ENCODE results near the gene MARVELD1. TPM values are rescaled to one million over a fixed set of nuclear protein-coding genes. Genes with fewer than 3 reads are reported as not detected.

The MARVELD1 gene
- total and polyA plus RNA-seq, 9 donors: 16.2 to 58.5 (median 40.2) TPM

DNA sequence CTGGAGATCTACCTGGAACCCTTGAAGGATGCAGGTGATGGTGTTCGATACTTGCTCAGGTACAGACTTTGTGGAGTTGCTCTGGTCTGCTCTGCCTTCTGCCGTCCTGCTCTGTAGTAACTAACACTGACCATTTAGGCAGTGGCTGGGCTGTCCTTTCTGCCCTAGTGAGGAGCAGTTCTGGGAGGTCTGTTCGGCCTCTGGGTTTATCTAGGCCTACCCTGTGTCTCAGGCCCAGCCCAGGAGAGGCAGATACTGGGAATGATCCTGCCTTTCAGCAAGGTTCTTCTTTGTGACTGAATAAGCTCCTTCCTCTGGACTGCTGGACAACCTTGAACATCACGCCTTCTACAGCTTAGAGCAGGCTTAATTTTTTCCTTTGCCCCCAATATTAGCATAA is 25.1 kb downstream of the MARVELD1 start:
- WGBS, 3 donors: 92 to 94% (median 92%) methylated on average over 4 of the region's 4 CpGs
- TF ChIP-seq EP300 (IDR thresholded peaks at IDR 0.05): no peak
- no peak for TF ChIP-seq POLR2A (IDR thresholded peaks at IDR 0.05)
- no peak for TF ChIP-seq CTCF (IDR thresholded peaks at IDR 0.05)
- Histone ChIP-seq H3K27me3 (no peaks in the 10 kb centered on the region), H3K9me3 (no peaks in the 10 kb centered on the region), H3K4me3 (no peak overlapping the region), H3K27ac (no peak overlapping the region), H3K4me1 (ENCODE audit: insufficient read depth) (peaks cover 4% of the 10 kb centered on the region), H3K36me3 (no peaks in the 10 kb centered on the region)
- intact Hi-C loops (cut with DNase I): loop anchor here in 1 of 4 donors (10.0 kb wide), 1 partner anchor 64 kb away; no protein-coding TSS in a partner anchor
- DNase-seq: peak in 1 of 5 donors; percentile 25

DNA sequence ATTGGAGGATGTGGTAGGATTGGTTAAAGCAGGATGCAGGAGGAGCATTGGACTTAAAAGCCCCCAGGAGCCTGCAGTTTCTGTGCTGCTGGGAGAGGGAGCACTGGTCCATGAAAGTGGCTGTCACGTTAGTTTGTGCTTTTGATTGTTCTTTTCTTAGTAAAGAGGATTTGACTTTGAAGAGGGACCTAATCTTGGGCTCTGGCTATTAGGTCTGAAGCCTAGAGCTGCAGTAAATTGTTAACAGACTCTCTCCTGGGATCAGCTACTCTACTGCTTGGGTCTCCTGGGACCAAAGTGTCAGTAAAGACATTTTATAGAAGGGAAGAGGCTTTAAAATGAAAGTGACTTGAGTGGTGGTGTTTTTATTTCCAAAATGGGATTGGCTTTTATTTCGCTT is 27.1 kb downstream of the MARVELD1 start:
- H3K4me1 ChIP-seq (ENCODE audit: insufficient read depth): peaks cover 5% of the 10 kb centered on the region
- WGBS, 3 donors: 93 to 97% (median 96%) methylated on average over 2 of the region's 2 CpGs
- intact Hi-C loops (cut with DNase I): no loop called here
- no peaks in the 10 kb centered on the region for H3K27me3 ChIP-seq
- peak in 1 of 5 donors; percentile 1 for DNase-seq
- no peaks in the 10 kb centered on the region for H3K36me3 ChIP-seq
- H3K9me3 ChIP-seq: no peaks in the 10 kb centered on the region
- no peak for TF ChIP-seq POLR2A (IDR thresholded peaks at IDR 0.05)
- TF ChIP-seq EP300 (IDR thresholded peaks at IDR 0.05): no peak
- no peak for TF ChIP-seq CTCF (IDR thresholded peaks at IDR 0.05)
- no peak overlapping the region for H3K4me3 ChIP-seq
- H3K27ac ChIP-seq: no peak overlapping the region

DNA sequence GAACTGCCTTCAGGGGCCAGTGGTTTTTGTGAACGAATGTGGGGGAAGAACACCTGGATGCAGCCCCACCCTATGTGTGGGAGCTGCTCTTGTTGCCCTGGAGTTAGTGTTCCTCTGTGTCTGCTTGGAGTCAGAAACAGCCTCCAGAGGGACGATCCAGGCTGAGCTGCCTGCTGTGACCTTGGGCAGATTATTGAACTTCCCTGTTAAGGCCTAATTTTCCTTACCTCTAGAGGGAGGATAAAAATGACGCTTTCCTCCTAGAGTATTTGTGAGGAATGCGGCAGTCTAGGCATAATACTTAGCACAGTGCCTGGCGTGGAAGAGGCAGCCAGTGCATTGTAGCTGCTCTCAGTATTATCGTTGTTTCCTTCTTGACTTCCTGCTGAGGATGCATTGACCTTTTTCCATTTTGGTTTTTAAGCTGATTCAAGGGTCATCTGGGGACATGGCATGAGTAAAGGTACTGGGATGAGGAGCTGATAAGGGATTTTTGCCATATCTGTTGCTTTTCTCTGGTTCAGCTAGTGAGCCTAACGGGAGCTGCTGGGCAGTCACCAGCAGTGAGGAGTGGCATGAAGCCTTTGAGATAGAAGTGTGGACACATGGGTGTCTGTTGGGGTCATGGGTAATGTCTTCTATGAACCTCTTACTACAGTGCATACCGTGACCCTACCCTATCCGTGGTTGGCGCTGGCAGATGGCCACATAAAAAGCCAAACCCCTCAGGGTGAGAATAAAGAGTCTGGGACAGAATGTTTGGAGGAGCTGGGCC is 29.8 kb downstream of the MARVELD1 start:
- H3K9me3 ChIP-seq: no peaks in the 10 kb centered on the region
- no peaks in the 10 kb centered on the region for H3K36me3 ChIP-seq
- intact Hi-C loops (cut with DNase I): no loop called here
- DNase-seq: peak in 1 of 5 donors; percentile 53
- TF ChIP-seq EP300 (IDR thresholded peaks at IDR 0.05): no peak
- TF ChIP-seq POLR2A (IDR thresholded peaks at IDR 0.05): no peak
- TF ChIP-seq CTCF (IDR thresholded peaks at IDR 0.05): no peak
- H3K27ac ChIP-seq: peak overlapping the region in 1 of 2 donors; percentile 46
- no peaks in the 10 kb centered on the region for H3K27me3 ChIP-seq
- H3K4me1 ChIP-seq (ENCODE audit: insufficient read depth): peaks cover 4% of the 10 kb centered on the region
- 31 to 43% (median 34%) methylated on average over 10 of the region's 10 CpGs for WGBS, 3 donors
- H3K4me3 ChIP-seq: no peak overlapping the region

GRCh38 chr10:97744405-97745035 is 31.0 kb downstream of the MARVELD1 start:
- Histone ChIP-seq H3K4me1 (ENCODE audit: insufficient read depth) (peaks cover 2% of the 10 kb centered on the region), H3K36me3 (no peaks in the 10 kb centered on the region), H3K9me3 (no peaks in the 10 kb centered on the region), H3K4me3 (no peak overlapping the region), H3K27ac (no peak overlapping the region), H3K27me3 (no peaks in the 10 kb centered on the region)
- 83 to 91% (median 89%) methylated on average over 15 of the region's 15 CpGs for WGBS, 3 donors
- DNase-seq: peak in 1 of 5 donors; percentile 40
- TF ChIP-seq EP300 (IDR thresholded peaks at IDR 0.05): no peak
- TF ChIP-seq POLR2A (IDR thresholded peaks at IDR 0.05): no peak
- intact Hi-C loops (cut with DNase I): no loop called here

- TF ChIP-seq EP300 (IDR thresholded peaks at IDR 0.05) (no peak), CTCF (IDR thresholded peaks at IDR 0.05) (no peak), POLR2A (IDR thresholded peaks at IDR 0.05) (no peak)
- H3K27me3 ChIP-seq: no peaks in the 10 kb centered on the region
- no peaks in the 10 kb centered on the region for H3K9me3 ChIP-seq
- 80 to 95% (median 94%) methylated on average over 1 of the region's 1 CpG for WGBS, 3 donors
- H3K36me3 ChIP-seq: no peaks in the 10 kb centered on the region
- intact Hi-C loops (cut with DNase I): no loop called here
- no peak overlapping the region for H3K27ac ChIP-seq
- DNase-seq: no peak
- peaks cover 2% of the 10 kb centered on the region for H3K4me1 ChIP-seq (ENCODE audit: insufficient read depth)
- no peak overlapping the region for H3K4me3 ChIP-seq
Observed at GRCh38 chr10:97747573-97747972, 34.0 kb downstream of the MARVELD1 start.

Data from ovary (tissue), 9 donors.